Ovary (tissue), 10 donors: ENCODE results near the gene PCDHA10. TPM values are rescaled to one million over a fixed set of nuclear protein-coding genes. Genes with fewer than 3 reads are reported as not detected.
A peak's percentile ranks its signal among the peaks of the same experiment; 100 is the strongest.
"Not testable (repeated sequence)": the region's sequence is repeated elsewhere in the genome, so short reads cannot be mapped to it uniquely, and the experiment has no call there.

ENCODE experiments used
- DNase-seq, 5 donors: peaks; one replicate each; pipeline ENCODE4 v3.0.0-alpha.2; 2019 to 2020
- H3K27ac ChIP-seq, 2 donors: fragments of 200-600 bp; one replicate each; pipeline versions ENCODE4 v1.5.1 to v1.8.0; 2019 to 2022
- H3K27me3 ChIP-seq: fragments of 200-600 bp; one replicate; pipeline ENCODE4 v1.8.0; 2022
- H3K36me3 ChIP-seq: fragments of 200-600 bp; sonication (generic); one replicate; pipeline ENCODE4 v1.5.1; 2019
- H3K4me1 ChIP-seq: one replicate; pipeline ENCODE4 v1.8.1; 2013; ENCODE audit warnings: mild to moderate bottlenecking, moderate library complexity; ENCODE audit not compliant: insufficient read depth
- H3K4me3 ChIP-seq: fragments of 200-600 bp; sonication (generic); one replicate; pipeline ENCODE4 v1.5.1; 2017
- H3K9me3 ChIP-seq, 2 donors: fragments of 200-600 bp in 1 of 2; sonication (generic) in 1 of 2; one replicate each; pipeline versions ENCODE4 v1.5.1 to v1.8.1; 2013 to 2019; ENCODE audit warnings: mild to moderate bottlenecking in 1 of 2, moderate library complexity in 1 of 2
- CTCF ChIP-seq, 3 donors: fragments of 450-650 bp in 2 of 3; fragments of 200-600 bp in 1 of 3; IDR thresholded peaks; one replicate each; pipeline versions ENCODE4 v1.5.1 to v1.8.0; 2016 to 2022; ENCODE audit warnings: antibody characterized with exemption in 3 of 3, mild to moderate bottlenecking in 1 of 3
- EP300 ChIP-seq: sonication (generic); formaldehyde crosslinking; IDR thresholded peaks from one replicate; pipeline ENCODE4 v1.6.1; 2017; ENCODE audit warnings: antibody characterized with exemption
- POLR2A ChIP-seq: fragments of 450-650 bp; IDR thresholded peaks from one replicate; pipeline ENCODE4 v1.6.1; 2017; ENCODE audit warnings: antibody characterized with exemption, mild to moderate bottlenecking, moderate library complexity
- WGBS, 3 donors: extraction: QIAGEN DNeasy Blood & Tissue Kit in 1 of 3; methylation state at CpG; one replicate each; pipeline versions ENCODE4 v1.1.5 to v1.1.7; 2013 to 2017; 5-methylcytosine and 5-hydroxymethylcytosine counted together
- intact Hi-C, 4 donors: fragments of 100-400 bp; cut with DNase I; formaldehyde crosslinking; loops; one replicate each; pipeline versions ENCODE4 v1.11.0 to v1.15.1; 2022 to 2023
- long read RNA-seq, 3 donors: library from polyadenylated mRNA in 2 of 3; unstranded in 2 of 3; transcript quantifications; one replicate each; pipeline ENCODE4 v2.0.0 and lab custom pipeline, GENCODE V29; 2021 to 2026
- polyA plus RNA-seq, 2 donors: library from polyadenylated mRNA; stranded (reverse); fragments of 200-250 nt in 1 of 2; fragments of 350-450 nt in 1 of 2; fragmentation: Illumina TruSeq in 1 of 2; extraction: RNeasy Lipid Tissue Mini Kit (QIAGEN cat#74804) in 1 of 2; gene quantifications; one replicate each; pipeline ENCODE4 v1.2.3, GENCODE V29; 2013 to 2014
- total RNA-seq, 7 donors: library from RNA; depleted of rRNA in 2 of 7; stranded (reverse); fragments of >200 nt in 2 of 7; fragmentation: NEBNext Ultra II Directional in 3 of 7; extraction: Animal tissue kit (Norgen Biotek cat#: 25700) in 3 of 7; gene quantifications; one replicate each; pipeline versions ENCODE4 v1.1.0 to v1.2.4, GENCODE V29; 2016 to 2023
- donor health status: DM: no; HTN: no; CAD: no; lungs with moderate emphysema.
- donor health status: DM: no; HTN: no; CAD: no.
- donor health status: Bipolar disorder and iron deficiency.
- donor health status: DM: yes; HTN: yes; CAD: no.
- donor health status: DM: no; HTN: no; CAD: no.
- donor health status: DM: yes; HTN: yes; CAD: no.

PCDHA10 gene
- total RNA-seq (1 to 10 TPM; 1.0 to 4.0 (median 1.5) TPM), polyA plus RNA-seq (1 to 10 TPM in 1 of 2 donors, under 1 TPM in 1; 0.06 to 1.9 TPM)
- long read RNA-seq, donor 1: 0 reads
- long read RNA-seq, donor 2, full-length matches to known transcripts: 3 of 3 reads
- long read RNA-seq, donor 2, partial matches to known transcripts: 0 of 3 reads
- long read RNA-seq, donor 2, other reads (novel, unspliced or antisense): 0 of 3 reads
- long read RNA-seq, donor 3: 0 reads

- Histone ChIP-seq H3K36me3 (no peaks in the 10 kb centered on the region), H3K27me3 (no peaks in the 10 kb centered on the region), H3K4me1 (no peaks in the 10 kb centered on the region), H3K4me3 (peak within 1 kb of the TSS; percentile 28), H3K9me3 (no peaks in the 10 kb centered on the region), H3K27ac (no peak within 1 kb of the TSS)
- intact Hi-C loops: no loop called here
- peak in 1 of 5 donors; percentile 34 for DNase-seq
- TF ChIP-seq EP300 (no peak), POLR2A (no peak), CTCF (IDR thresholded peaks at IDR 0.05) (no peak)
- WGBS, 3 donors: 18 to 29% methylated on average over 44 of the region's 44 CpGs; no CpG with 5 or more reads in 1 of the 3 donors
These were observed at the start of gene PCDHA10 for GRCh38 chr5:140855772-140856674. TSS of gene PCDHA10 (plus strand) at chr5:140855897. CDS start at chr5:140856049, 152 bp downstream.

- H3K27me3 ChIP-seq: no peaks in the 10 kb centered on the region
- 13 to 22% (median 13%) methylated on average over 37 to 44 of the region's 47 CpGs for WGBS, 3 donors
- H3K4me1 ChIP-seq: no peaks in the 10 kb centered on the region
- H3K4me3 ChIP-seq: peak within 1 kb of the TSS; percentile 9
- intact Hi-C loops: no loop called here
- H3K9me3 ChIP-seq: peaks cover 0 to 18% of the 10 kb centered on the region in 2 donors
- peak in 2 of 5 donors; percentile 41 to 55 for DNase-seq
- H3K36me3 ChIP-seq: no peaks in the 10 kb centered on the region
- H3K27ac ChIP-seq: no peak within 1 kb of the TSS
- TF ChIP-seq POLR2A: no peak
- no peak for TF ChIP-seq CTCF (IDR thresholded peaks at IDR 0.05)
- TF ChIP-seq EP300: no peak
These were observed 48.6 kb upstream of the PCDHA10 start, which contains the start of gene PCDHA4 for GRCh38 chr5:140806834-140807775. TSS of gene PCDHA4 (plus strand) at chr5:140807068.

GRCh38 chr5:140808241-140808888 lies 47.3 kb upstream of the PCDHA10 start:
- H3K4me1 ChIP-seq, H3K36me3 ChIP-seq, intact Hi-C loops, H3K4me3 ChIP-seq, DNase-seq, H3K27me3 ChIP-seq, H3K27ac ChIP-seq: not testable (repeated sequence)
- H3K9me3 ChIP-seq: peaks cover 0 to 11% of the 10 kb centered on the region in 2 donors
- WGBS, 3 donors: 54 to 70% (median 59%) methylated on average over 60 to 62 of the region's 62 CpGs

GRCh38 chr5:140808889-140809291 lies 46.8 kb upstream of the PCDHA10 start:
- H3K4me3 ChIP-seq: no peak overlapping the region
- H3K9me3 ChIP-seq: peaks cover 0 to 11% of the 10 kb centered on the region in 2 donors
- H3K4me1 ChIP-seq: no peaks in the 10 kb centered on the region
- H3K27me3 ChIP-seq: no peaks in the 10 kb centered on the region
- no peak for TF ChIP-seq CTCF (IDR thresholded peaks at IDR 0.05)
- TF ChIP-seq EP300: no peak
- TF ChIP-seq POLR2A: no peak
- no peak for DNase-seq
- intact Hi-C loops: no loop called here
- H3K27ac ChIP-seq: no peak overlapping the region
- WGBS, 3 donors: 59 to 72% (median 67%) methylated on average over 40 to 43 of the region's 43 CpGs
- no peaks in the 10 kb centered on the region for H3K36me3 ChIP-seq
